Activated naive CD4-positive, alpha-beta T cell treated with anti-CD3 and anti-CD28 coated beads, Interleukin-2, amount 50 U/mL, for 16 hours (primary cell): ENCODE data around the gene TBCCD1.
"Not testable (repeated sequence)": the region's sequence is repeated elsewhere in the genome, so short reads cannot be mapped to it uniquely, and the experiment has no call there.

ENCODE experiments used
- DNase-seq: peaks from one replicate; pipeline ENCODE4 v3.0.0-alpha.2; 2020

TBCCD1 gene

GRCh38 chr3:186544281-186544680 is 22.9 kb downstream of the TBCCD1 start, which contains the start of gene CRYGS:
TSS of gene CRYGS (minus strand) at chr3:186544380. CDS start at chr3:186544326, 54 bp downstream.
- DNase-seq, result no peak

- DNase-seq, result no peak
Observed at GRCh38 chr3:186540835-186541226, 26.3 kb downstream of the TBCCD1 start.

- DNase-seq, result peak; percentile 81
Observed at GRCh38 chr3:186540221-186540834, 26.8 kb downstream of the TBCCD1 start.

- DNase-seq, result no peak
Observed at GRCh38 chr3:186538779-186539178, 28.4 kb downstream of the TBCCD1 start.

GRCh38 chr3:186536883-186537844 is 30.0 kb downstream of the TBCCD1 start:
- DNase-seq, result no peak

GRCh38 chr3:186534113-186534669 is 32.9 kb downstream of the TBCCD1 start:
- DNase-seq, result peak; percentile 44

- DNase-seq, result no peak
Observed at GRCh38 chr3:186532598-186533072, 34.5 kb downstream of the TBCCD1 start.

GRCh38 chr3:186531694-186532093 is 35.4 kb downstream of the TBCCD1 start:
- DNase-seq, result not testable (repeated sequence)

GRCh38 chr3:186530415-186530814 is 36.7 kb downstream of the TBCCD1 start:
- DNase-seq, result no peak

GRCh38 chr3:186529201-186529999 is 37.7 kb downstream of the TBCCD1 start:
- DNase-seq, result no peak

GRCh38 chr3:186526256-186526606 is 40.9 kb downstream of the TBCCD1 start:
- no peak for DNase-seq

- no peak for DNase-seq
Observed at GRCh38 chr3:186525369-186526255, 41.5 kb downstream of the TBCCD1 start.

- no peak for DNase-seq
Observed at GRCh38 chr3:186524616-186525015, 42.5 kb downstream of the TBCCD1 start.

- no peak for DNase-seq
Observed at GRCh38 chr3:186523434-186523833, 43.7 kb downstream of the TBCCD1 start.

GRCh38 chr3:186523022-186523421 is 44.1 kb downstream of the TBCCD1 start:
- no peak for DNase-seq

- no peak for DNase-seq
Observed at GRCh38 chr3:186520957-186521842, 45.9 kb downstream of the TBCCD1 start.

GRCh38 chr3:186520431-186520830 is 46.7 kb downstream of the TBCCD1 start:
- DNase-seq, result no peak

- DNase-seq, result peak; percentile 61
Observed at GRCh38 chr3:186519021-186519658, 48.0 kb downstream of the TBCCD1 start.

- DNase-seq, result no peak
Observed at GRCh38 chr3:186517218-186517617, 49.9 kb downstream of the TBCCD1 start.

- no peak for DNase-seq
Observed at GRCh38 chr3:186516646-186517045, 50.5 kb downstream of the TBCCD1 start.
